ENCODE results near the gene MYRF.

Gene MYRF

DNA sequence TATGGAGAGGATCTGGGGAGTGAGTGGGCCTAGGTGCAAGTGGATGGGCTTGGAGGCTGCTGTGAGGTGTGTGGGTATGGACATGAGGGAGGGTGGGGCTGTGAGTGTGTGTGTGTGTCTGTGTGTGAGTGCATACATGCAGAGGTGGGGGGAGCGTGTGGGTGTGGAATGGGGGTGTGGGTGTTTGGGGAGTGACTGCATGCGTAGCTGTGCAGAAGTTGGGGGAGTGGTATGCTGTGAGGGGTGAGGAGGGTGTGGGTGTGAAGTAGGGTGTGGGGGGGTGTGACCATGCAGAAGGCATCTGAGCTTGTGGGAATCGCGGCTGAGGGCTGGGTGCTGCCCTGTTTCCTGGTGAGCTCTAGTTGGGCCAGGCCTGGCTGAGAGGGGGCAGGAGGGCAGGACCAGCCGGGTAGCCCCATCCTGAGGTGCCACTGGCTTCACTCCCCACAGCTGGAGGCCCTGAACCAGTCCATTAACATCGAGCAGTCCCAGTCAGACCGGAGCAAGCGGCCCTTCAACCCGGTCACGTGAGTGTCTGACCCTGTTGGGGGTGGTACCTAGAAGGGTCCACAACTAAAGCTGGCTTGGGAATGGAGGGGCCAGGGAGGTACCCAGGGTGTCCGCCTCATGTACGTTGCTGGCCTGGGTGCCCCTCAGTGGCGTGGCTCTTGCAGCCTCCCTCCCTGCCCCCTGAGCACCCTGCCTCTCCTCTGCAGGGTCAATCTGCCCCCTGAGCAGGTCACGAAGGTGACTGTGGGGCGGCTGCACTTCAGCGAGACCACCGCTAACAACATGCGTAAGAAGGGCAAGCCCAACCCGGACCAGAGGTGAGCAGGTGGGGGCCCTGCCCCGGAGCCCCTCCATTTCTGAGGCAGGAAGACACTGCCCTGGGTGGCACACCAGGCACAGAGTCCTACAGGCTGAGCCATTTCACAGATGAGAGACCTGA is 23.4 kb downstream of the MYRF start:
- DNase-seq (ENCODE audit: low read depth in 4 of 4, low spot score in 1 of 4) = no peak

DNA sequence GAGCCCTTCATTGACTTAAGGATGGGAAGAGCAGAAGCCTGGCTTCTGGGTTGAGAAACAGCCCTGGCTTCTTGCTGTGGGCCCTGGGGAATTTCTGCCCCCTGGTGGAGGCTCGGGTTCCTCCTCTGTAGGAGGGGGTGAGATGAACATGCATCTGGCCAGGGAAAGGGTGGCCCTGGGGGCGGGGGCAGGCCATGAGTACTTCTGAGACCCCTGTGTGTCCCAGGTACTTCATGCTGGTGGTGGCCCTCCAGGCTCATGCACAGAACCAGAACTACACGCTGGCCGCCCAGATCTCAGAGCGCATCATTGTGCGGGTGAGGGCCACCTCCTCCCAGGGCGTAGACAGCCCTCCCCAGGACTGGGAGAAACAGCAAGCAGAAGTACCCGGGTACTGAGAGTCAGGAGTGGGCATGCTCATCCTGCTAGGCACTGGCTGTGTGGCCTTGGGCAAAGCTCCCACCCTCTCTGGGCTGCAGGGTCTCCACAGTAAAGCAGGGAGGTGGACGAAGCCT is 24.2 kb downstream of the MYRF start:
- DNase-seq (ENCODE audit: low read depth in 4 of 4, low spot score in 1 of 4) = peak in 3 of 4 experiments; percentile 43 to 56 (median 44)

DNA sequence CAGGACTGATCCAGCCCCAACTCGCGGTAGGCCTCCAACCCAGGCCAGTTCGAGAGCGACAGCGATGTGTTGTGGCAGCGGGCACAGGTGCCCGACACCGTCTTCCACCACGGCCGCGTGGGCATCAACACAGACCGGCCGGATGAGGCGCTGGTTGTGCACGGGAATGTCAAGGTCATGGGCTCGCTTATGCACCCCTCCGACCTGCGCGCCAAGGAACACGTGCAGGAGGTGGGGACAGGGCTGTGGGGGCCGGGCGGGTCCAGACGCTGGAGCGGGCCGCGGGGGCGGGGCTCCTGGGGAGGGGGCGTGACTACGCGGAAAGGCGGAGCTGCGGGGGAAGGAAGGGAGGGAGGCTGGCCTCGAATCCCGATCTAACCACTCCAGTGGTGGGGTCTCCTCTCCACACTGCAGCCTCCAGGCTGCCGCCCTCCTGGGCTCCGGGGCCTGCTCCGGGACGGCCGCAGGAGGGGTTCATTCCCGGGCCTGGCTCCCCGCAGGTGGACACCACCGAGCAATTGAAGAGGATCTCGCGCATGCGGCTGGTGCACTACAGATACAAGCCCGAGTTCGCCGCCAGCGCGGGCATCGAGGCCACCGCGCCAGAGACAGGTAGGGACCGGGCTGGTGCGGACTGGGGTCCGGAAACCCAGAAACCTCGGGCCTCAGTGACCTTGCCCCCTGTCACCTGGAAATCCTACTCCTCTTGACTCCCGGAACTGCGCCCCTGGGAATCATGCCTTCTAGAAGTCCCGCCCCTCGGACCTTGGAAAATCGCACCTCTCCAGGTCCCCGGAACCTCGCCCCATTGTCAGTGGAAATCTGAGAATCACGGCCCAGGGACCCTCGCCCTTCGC is 25.0 kb downstream of the MYRF start:
- DNase-seq (ENCODE audit: low read depth in 4 of 4, low spot score in 1 of 4) = peak in 3 of 4 experiments; percentile 36 to 45 (median 40)

DNA sequence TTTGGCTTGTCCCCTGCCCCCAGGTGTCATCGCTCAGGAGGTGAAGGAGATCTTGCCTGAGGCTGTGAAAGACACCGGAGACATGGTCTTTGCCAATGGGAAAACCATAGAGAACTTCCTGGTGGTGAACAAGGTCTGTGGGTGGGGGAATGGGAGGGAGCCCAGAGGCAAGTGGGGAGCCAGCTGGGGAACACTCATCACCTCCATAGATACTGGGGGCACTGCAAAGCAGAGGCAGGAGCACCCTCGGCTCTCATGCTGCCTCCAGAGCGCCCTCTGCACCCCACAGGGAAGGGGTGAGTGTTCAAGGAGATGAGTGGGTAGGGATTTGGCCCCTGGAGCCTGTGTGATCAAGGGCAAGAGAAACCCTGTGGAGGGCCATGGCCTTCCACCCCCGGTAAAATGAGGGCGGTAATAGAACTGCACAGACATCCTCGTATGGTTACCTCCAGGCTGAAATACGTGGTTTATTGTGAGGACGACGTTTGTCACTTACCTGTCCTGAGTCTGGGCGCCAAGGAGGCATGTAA is 26.0 kb downstream of the MYRF start:
- DNase-seq (ENCODE audit: low read depth in 4 of 4, low spot score in 1 of 4) = no peak

- DNase-seq (ENCODE audit: low read depth in 4 of 4, low spot score in 1 of 4) = no peak
Observed at GRCh38 chr11:61778920-61779650, 26.6 kb downstream of the MYRF start.

DNA sequence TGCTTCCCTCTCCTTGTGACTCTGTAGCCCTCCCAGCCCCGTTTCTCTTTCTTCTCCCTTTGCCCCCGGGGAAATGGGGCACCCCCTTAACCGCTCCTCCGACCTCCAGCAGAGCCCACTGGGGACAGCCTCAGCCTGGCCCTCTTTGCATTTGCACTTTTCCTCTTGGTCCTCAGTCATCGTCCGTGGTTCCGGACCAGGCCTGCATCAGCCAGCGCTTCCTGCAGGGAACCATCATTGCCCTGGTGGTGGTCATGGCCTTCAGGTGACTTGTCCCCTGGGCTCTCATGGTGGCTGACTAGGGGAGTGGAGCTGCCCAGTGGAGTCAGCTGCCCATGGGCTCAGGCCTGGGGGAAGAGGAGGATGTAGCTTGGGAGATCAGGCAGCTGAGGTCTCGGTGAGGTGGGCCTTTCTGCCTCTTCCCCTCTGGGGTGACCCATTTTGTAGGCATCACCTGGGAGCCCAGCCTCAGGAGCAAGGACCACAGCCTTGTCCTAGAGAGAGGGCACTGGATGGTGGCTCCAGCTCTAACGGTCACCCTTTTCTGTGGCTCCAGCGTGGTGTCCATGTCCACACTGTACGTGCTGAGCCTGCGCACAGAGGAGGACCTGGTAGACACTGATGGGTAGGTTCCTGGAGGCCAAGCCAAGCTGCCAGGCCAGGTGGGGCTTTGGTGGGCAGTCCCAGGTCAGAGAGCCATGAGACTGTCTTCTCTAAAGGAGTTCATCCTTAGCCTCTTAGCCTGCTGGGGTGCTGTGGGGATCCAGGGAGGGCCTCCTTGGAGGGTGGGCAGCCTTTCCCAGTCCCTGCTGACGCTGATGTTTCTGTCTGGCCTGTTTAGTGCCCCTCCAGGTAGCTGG is 27.5 kb downstream of the MYRF start:
- DNase-seq (ENCODE audit: low read depth in 4 of 4, low spot score in 1 of 4) = no peak

- DNase-seq (ENCODE audit: low read depth in 4 of 4, low spot score in 1 of 4) = no peak
Observed at GRCh38 chr11:61780581-61781162, 28.2 kb downstream of the MYRF start.

DNA sequence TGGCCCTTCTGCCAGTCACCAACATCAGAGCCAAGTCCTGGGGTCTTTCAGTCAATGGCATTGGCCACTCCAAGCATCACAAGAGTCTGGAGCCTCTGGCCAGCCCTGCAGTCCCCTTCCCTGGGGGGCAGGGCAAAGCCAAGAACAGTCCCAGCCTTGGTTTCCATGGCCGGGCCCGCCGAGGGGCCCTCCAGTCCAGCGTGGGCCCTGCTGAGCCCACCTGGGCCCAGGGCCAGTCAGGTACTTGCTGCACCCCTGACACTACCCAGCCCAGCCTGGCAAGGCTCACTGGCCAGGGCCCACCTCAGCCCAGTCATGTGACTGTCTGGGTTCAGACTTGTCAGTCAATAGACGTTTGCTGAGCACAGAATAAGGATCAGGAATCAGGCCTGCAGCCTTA is 29.1 kb downstream of the MYRF start:
- DNase-seq (ENCODE audit: low read depth in 4 of 4, low spot score in 1 of 4) = no peak

DNA sequence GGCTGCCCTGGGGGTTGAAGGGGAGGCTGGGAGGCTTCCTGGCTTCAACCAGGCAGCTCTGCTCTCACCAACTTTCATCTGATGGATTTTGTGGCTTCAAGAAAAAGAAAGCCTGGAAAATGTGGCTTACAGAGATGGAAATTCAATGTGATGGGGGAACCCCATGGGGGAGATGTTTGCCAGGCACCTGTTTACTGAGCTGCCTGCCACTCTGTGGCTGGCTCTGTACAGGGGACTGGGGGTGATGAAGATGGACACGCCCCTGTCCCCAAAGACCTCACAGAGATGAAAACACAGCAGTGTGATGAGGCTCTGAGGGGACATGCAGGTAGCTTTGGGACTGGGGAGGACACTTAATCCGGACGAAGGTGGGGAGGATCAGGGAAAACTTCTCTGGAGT is 29.9 kb downstream of the MYRF start:
- no peak for DNase-seq (ENCODE audit: low read depth in 4 of 4, low spot score in 1 of 4)

DNA sequence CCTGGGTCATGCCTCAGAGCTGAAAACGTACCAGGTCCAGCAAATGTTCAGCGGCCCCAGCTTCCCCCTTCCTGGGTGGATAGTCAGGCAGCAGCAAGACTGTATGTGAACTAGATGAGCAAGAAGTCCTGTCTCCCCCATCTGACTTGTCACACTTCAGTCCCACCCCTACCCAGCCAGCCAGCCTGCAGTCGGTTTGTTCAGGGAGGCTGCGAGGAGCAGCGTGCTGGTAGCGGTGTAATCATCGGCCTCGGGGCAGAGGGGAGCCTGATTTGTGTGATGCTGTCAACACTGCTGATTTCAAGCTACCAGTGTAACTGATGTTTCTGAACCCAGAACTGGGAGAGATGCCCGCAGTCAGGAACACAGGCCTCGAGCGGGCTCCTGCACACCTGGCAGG is 30.4 kb downstream of the MYRF start:
- no peak for DNase-seq (ENCODE audit: low read depth in 4 of 4, low spot score in 1 of 4)

DNA sequence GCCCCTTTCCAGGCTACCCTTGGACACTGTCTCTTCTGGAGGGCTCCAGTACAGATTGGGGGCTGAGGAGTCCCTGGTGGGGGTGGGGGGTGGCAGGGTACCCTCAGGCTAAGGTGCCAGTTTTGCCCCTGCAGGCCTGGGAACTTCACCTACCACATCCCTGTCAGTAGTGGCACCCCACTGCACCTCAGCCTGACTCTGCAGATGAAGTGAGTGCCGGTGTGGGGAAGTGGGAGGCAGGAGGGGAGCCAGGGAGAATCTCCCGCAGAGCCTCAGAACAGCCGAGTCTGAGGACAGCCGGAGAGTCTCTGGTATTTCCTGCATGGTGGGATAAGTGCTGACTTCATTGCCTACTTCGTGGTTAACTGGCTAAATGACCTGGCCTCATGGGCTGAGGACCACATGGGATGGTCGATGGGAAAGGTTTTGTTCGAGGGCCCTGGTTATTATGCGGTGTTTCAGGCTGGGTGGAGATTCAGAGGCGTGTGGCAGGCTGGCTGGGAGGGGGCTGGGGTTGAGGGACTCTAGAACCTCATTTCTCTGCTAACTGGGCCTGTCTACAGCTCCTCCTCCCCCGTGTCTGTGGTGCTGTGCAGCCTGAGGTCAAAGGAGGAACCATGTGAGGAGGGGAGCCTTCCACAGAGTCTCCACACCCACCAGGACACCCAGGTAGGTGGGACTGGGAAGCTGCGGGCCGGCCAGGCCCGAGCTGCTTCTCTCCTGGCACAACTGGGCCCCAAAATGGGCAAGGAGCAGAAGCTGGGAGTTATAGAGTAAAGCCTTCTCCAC is 31.5 kb downstream of the MYRF start:
- DNase-seq (ENCODE audit: low read depth in 4 of 4, low spot score in 1 of 4) = no peak

GRCh38 chr11:61784506-61784805 is 32.0 kb downstream of the MYRF start:
- no peak for DNase-seq (ENCODE audit: low read depth in 4 of 4, low spot score in 1 of 4)

GRCh38 chr11:61785837-61786402 is 33.5 kb downstream of the MYRF start:
- no peak for DNase-seq (ENCODE audit: low read depth in 4 of 4, low spot score in 1 of 4)

DNA sequence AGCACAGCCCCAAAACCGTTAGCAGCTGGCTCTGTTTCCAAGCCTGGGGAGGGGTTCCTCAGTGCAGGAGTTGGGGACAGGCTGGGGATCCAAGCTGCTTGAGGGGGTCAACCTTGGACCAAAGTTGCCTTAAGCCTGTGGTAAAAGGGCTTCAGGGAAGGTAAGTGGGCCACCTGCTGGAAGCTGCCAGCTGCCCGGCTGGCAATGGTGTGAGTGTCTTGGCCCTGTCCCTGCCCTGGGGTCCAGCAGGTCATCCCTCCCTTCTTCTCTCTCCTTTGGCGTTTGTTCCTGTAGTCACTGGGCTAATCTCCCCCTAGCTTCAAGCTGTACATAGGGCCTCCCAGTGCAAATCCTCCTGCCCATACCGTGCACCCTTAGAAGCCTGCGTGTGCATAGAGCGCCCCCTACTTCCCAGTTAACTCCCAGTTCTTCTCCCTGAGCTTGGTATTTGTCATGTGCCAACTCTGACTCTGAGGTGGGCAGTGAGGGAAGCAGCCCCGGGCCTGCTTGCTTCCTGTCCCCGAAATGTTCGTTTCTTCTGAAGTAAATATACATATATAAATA is 35.6 kb downstream of the MYRF start:
- no peak for DNase-seq (ENCODE audit: low read depth in 4 of 4, low spot score in 1 of 4)

- DNase-seq (ENCODE audit: low read depth in 4 of 4, low spot score in 1 of 4) = peak in 1 of 4 experiments; percentile 27
Observed at GRCh38 chr11:61791737-61792309, 39.4 kb downstream of the MYRF start.

GRCh38 chr11:61792310-61793082 is 40.1 kb downstream of the MYRF start, which contains the start of the genes FEN1 and TMEM258:
Gene FEN1, plus strand, starts transcription at chr11:61792911. Its CDS starts 2,451 bp downstream, at chr11:61795362.
Gene TMEM258, minus strand, starts transcription at chr11:61792599. Its CDS starts 41 bp downstream, at chr11:61792558.
- peak; percentile 71 to 83 (median 78) for DNase-seq (ENCODE audit: low read depth in 4 of 4, low spot score in 1 of 4)
